Kidney epithelial cell (primary cell): ENCODE measurements around the gene MYL3. TPM values are rescaled to one million over a fixed set of nuclear protein-coding genes. Genes with fewer than 3 reads are reported as not detected.

Experiments used
- DNase-seq: peaks from one replicate; pipeline ENCODE4 v3.0.0-alpha.2; 2010; ENCODE audit warnings: low read depth
- H3K27me3 ChIP-seq: 2 replicates; pipeline ENCODE4 v1.6.0; 2011; ENCODE audit warnings: low read length; ENCODE audit not compliant: control insufficient read depth, insufficient read depth
- H3K36me3 ChIP-seq: 2 replicates; pipeline ENCODE4 v1.5.1; 2011; ENCODE audit warnings: low read length; ENCODE audit not compliant: control insufficient read depth, insufficient read depth
- H3K4me3 ChIP-seq: 2 replicates; pipeline ENCODE4 v1.5.1; 2011; ENCODE audit warnings: low read depth, mild to moderate bottlenecking, control low read depth, low read length
- CTCF ChIP-seq: IDR thresholded peaks from 2 replicates; pipeline ENCODE4 v1.5.1; 2011; ENCODE audit warnings: mild to moderate bottlenecking, moderate library complexity, low read length, control low read depth, inconsistent platforms; ENCODE audit not compliant: insufficient read depth, poor library complexity, severe bottlenecking
- total RNA-seq: library from RNA; depleted of rRNA; stranded (reverse); fragments of >200 nt; gene quantifications from 2 replicates; pipeline ENCODE4 v1.2.3, GENCODE V29; 2015

Gene MYL3
- total RNA-seq, 1 donor from 2014 or later, result 0.54 TPM

DNA sequence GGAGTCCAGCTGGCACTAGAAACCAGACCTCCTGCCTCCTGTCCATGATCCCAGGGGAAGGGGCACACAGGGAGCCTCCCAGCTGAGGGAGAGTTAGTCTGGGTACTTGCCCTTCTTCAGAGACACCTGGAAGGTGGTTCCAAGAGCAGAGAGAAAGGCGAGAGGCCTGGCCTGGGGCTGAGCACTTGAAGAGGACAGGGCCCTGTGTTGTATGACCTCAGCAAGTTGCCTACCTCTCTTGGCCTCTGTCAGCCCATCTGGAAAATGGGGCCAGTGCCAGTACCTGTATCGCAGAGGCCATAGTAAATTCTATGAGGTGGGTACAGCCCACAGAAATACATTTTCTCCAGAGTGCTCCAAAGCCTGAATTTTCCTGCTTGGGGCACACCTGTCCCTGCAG, 33.8 kb upstream of the MYL3 start:
- Histone ChIP-seq H3K27me3 (peaks cover 14% of the 10 kb centered on the region), H3K36me3 (no peaks in the 10 kb centered on the region), H3K4me3 (no peak overlapping the region)
- no peak for TF ChIP-seq CTCF
- DNase-seq, result no peak

DNA sequence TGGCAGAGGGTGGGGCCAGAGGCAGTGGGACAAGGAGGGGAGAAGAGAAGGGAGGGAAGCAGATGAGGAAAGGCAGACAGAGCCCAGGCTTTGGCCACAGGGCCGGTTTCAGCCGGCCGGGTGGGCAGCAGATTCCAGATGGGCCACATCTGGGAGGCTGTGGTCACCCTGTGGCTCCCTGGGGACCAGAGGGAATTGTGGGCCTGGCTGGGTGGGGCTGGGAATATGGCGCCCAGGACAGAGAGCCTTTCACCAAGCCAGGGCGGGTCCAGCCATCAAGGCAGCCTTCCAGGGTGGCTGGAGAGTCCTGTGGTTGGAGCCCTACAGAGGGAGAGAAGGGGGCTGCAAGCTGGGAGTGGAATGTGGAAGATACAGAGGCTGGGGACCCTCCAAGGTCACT, 33.1 kb upstream of the MYL3 start:
- DNase-seq, result no peak
- no peak for TF ChIP-seq CTCF
- Histone ChIP-seq H3K36me3 (no peaks in the 10 kb centered on the region), H3K4me3 (no peak overlapping the region), H3K27me3 (peaks cover 18% of the 10 kb centered on the region)

DNA sequence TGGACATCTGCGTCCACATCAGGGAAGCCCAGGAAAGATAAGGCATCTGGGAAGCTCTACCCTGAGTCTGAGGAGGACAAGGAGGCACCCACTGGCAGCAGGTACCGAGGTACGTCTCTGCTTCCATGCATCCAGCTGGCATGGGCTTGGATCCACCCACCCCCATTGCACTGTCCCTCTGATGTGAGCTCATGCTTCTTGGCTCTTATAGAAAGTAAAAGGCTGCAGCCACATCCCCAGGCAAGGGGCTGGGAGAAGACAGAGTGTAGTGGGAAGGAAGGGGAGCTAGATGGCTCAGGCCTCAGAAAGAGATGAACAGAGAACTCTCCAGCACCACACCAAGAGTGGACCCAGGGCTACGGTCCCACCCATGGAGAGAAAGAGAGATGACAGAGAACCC, 32.5 kb upstream of the MYL3 start:
- Histone ChIP-seq H3K36me3 (no peaks in the 10 kb centered on the region), H3K27me3 (peaks cover 18% of the 10 kb centered on the region), H3K4me3 (no peak overlapping the region)
- no peak for DNase-seq
- TF ChIP-seq CTCF, result no peak

GRCh38 chr3:46895204-46895660, 32.0 kb upstream of the MYL3 start:
- H3K36me3 ChIP-seq, result no peaks in the 10 kb centered on the region
- peaks cover 18% of the 10 kb centered on the region for H3K27me3 ChIP-seq
- no peak overlapping the region for H3K4me3 ChIP-seq
- no peak for DNase-seq
- TF ChIP-seq CTCF, result peak; percentile 92

DNA sequence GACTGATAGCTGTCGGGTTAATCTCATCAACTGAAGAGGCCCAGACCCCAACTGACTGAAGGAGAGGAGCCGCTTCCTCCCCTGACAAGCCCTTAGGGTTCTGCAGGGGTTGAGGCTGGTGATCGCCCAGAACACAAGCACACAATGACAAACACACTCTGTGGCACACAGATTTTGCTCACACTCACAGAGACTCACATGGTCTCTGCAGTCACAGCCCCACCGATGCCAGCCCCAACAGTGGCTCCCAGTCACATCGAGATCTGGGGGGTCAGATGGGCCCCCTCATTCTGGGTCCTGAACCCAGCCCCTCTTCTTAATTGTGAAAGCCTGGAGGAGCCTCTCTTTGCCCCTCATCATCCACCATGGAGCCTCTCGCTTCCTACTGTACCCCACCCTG, 31.0 kb upstream of the MYL3 start:
- no peak for TF ChIP-seq CTCF
- no peak for DNase-seq
- Histone ChIP-seq H3K36me3 (no peaks in the 10 kb centered on the region), H3K27me3 (peaks cover 20% of the 10 kb centered on the region), H3K4me3 (no peak overlapping the region)

DNA sequence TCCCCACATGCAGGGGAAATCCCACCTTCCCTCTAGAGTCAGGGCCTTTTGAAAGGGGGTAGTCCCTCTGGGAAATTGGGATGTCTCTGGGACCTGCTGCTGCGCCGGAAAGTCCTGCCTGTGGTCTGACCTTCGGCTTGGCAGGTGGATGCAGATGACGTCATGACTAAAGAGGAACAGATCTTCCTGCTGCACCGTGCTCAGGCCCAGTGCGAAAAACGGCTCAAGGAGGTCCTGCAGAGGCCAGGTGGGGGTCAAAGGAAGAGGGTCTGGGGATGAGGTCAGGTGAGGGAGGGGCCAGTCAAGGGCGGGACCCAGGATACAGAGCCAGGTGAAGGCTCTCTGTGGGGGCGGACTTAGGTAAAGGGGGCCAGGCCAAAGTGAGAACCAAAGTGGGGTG, 30.5 kb upstream of the MYL3 start:
- no peak overlapping the region for H3K4me3 ChIP-seq
- TF ChIP-seq CTCF, result no peak
- H3K36me3 ChIP-seq, result no peaks in the 10 kb centered on the region
- no peak for DNase-seq
- H3K27me3 ChIP-seq, result peaks cover 16% of the 10 kb centered on the region
